Activated CD8-positive, alpha-beta memory T cell treated with anti-CD3 and anti-CD28 coated beads for 4 hours (primary cell): ENCODE results near the gene VMP1.
"Not testable (repeated sequence)": the region's sequence is repeated elsewhere in the genome, so short reads cannot be mapped to it uniquely, and the experiment has no call there.

Source experiments
- DNase-seq, 2 donors: peaks; one replicate each; pipeline ENCODE4 v3.0.0-alpha.2; 2020; ENCODE audit warnings: low read depth in 2 of 2

The VMP1 gene

GRCh38 chr17:59779521-59779920 is 72.1 kb downstream of the VMP1 start:
- no peak for DNase-seq

- DNase-seq: not testable (repeated sequence)
Measured at GRCh38 chr17:59780548-59780947, 73.1 kb downstream of the VMP1 start.

GRCh38 chr17:59783221-59784047 is 76.0 kb downstream of the VMP1 start:
- no peak for DNase-seq

- no peak for DNase-seq
Measured at GRCh38 chr17:59785091-59785799, 77.8 kb downstream of the VMP1 start.

- DNase-seq: no peak
Measured at GRCh38 chr17:59786213-59786535, 78.7 kb downstream of the VMP1 start.

GRCh38 chr17:59786536-59787319 is 79.3 kb downstream of the VMP1 start:
- peak; percentile 59 to 78 for DNase-seq

- not testable (repeated sequence) for DNase-seq
Measured at GRCh38 chr17:59789849-59790248, 82.4 kb downstream of the VMP1 start.

- DNase-seq: not testable (repeated sequence)
Measured at GRCh38 chr17:59790418-59790817, 83.0 kb downstream of the VMP1 start.

GRCh38 chr17:59790910-59791309 is 83.5 kb downstream of the VMP1 start:
- no peak for DNase-seq

GRCh38 chr17:59791603-59792457 is 84.4 kb downstream of the VMP1 start:
- DNase-seq: no peak

- DNase-seq: not testable (repeated sequence)
Measured at GRCh38 chr17:59792458-59792823, 85.0 kb downstream of the VMP1 start.

GRCh38 chr17:59793205-59793604 is 85.8 kb downstream of the VMP1 start:
- DNase-seq: no peak

GRCh38 chr17:59796138-59796537 is 88.7 kb downstream of the VMP1 start:
- DNase-seq: no peak

GRCh38 chr17:59796785-59797205 is 89.3 kb downstream of the VMP1 start:
- DNase-seq: no peak

GRCh38 chr17:59798111-59798510 is 90.7 kb downstream of the VMP1 start:
- DNase-seq: no peak

GRCh38 chr17:59800530-59800942 is 93.1 kb downstream of the VMP1 start:
- DNase-seq: no peak

- DNase-seq: no peak
Measured at GRCh38 chr17:59802160-59802559, 94.7 kb downstream of the VMP1 start.

GRCh38 chr17:59804901-59805465 is 97.5 kb downstream of the VMP1 start:
- no peak for DNase-seq

- not testable (repeated sequence) for DNase-seq
Measured at GRCh38 chr17:59806322-59806721, 98.9 kb downstream of the VMP1 start.

- no peak for DNase-seq
Measured at GRCh38 chr17:59807892-59808509, 100.5 kb downstream of the VMP1 start.

- no peak for DNase-seq
Measured at GRCh38 chr17:59810894-59811153, 103.4 kb downstream of the VMP1 start.
